GM08714 (cell line): ENCODE measurements around the gene NID2.
A peak's percentile ranks its signal among the peaks of the same experiment; 100 is the strongest.

Source experiments
- H3K4me3 ChIP-seq: fragments of 200-500 bp; sonication (Bioruptor generic); 2 replicates; pipeline ENCODE4 v1.5.1; 2014; ENCODE audit warnings: mild to moderate bottlenecking, low read length, inconsistent platforms
- ZNF274 ChIP-seq: IDR thresholded peaks from 2 replicates; pipeline ENCODE4 v1.6.1; 2012; ENCODE audit warnings: mild to moderate bottlenecking, low read depth, low read length

The NID2 gene, protein sequence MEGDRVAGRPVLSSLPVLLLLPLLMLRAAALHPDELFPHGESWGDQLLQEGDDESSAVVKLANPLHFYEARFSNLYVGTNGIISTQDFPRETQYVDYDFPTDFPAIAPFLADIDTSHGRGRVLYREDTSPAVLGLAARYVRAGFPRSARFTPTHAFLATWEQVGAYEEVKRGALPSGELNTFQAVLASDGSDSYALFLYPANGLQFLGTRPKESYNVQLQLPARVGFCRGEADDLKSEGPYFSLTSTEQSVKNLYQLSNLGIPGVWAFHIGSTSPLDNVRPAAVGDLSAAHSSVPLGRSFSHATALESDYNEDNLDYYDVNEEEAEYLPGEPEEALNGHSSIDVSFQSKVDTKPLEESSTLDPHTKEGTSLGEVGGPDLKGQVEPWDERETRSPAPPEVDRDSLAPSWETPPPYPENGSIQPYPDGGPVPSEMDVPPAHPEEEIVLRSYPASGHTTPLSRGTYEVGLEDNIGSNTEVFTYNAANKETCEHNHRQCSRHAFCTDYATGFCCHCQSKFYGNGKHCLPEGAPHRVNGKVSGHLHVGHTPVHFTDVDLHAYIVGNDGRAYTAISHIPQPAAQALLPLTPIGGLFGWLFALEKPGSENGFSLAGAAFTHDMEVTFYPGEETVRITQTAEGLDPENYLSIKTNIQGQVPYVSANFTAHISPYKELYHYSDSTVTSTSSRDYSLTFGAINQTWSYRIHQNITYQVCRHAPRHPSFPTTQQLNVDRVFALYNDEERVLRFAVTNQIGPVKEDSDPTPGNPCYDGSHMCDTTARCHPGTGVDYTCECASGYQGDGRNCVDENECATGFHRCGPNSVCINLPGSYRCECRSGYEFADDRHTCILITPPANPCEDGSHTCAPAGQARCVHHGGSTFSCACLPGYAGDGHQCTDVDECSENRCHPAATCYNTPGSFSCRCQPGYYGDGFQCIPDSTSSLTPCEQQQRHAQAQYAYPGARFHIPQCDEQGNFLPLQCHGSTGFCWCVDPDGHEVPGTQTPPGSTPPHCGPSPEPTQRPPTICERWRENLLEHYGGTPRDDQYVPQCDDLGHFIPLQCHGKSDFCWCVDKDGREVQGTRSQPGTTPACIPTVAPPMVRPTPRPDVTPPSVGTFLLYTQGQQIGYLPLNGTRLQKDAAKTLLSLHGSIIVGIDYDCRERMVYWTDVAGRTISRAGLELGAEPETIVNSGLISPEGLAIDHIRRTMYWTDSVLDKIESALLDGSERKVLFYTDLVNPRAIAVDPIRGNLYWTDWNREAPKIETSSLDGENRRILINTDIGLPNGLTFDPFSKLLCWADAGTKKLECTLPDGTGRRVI (N-terminal part only)

GRCh38 chr14:52068615-52069306 lies at the start of gene NID2:
TSS of gene NID2 (minus strand) at chr14:52069059. CDS start at chr14:52068994, 65 bp downstream.
- TF ChIP-seq ZNF274: no peak
- H3K4me3 ChIP-seq: peak within 1 kb of the TSS; percentile 38; the same call in 1 of the 2 replicates

- TF ChIP-seq ZNF274: no peak
- no peak overlapping the region for H3K4me3 ChIP-seq
Measured at GRCh38 chr14:52117111-52117832, 48.4 kb upstream of the NID2 start.

GRCh38 chr14:52115286-52115685 lies 46.4 kb upstream of the NID2 start:
- TF ChIP-seq ZNF274: no peak
- no peak overlapping the region for H3K4me3 ChIP-seq

DNA sequence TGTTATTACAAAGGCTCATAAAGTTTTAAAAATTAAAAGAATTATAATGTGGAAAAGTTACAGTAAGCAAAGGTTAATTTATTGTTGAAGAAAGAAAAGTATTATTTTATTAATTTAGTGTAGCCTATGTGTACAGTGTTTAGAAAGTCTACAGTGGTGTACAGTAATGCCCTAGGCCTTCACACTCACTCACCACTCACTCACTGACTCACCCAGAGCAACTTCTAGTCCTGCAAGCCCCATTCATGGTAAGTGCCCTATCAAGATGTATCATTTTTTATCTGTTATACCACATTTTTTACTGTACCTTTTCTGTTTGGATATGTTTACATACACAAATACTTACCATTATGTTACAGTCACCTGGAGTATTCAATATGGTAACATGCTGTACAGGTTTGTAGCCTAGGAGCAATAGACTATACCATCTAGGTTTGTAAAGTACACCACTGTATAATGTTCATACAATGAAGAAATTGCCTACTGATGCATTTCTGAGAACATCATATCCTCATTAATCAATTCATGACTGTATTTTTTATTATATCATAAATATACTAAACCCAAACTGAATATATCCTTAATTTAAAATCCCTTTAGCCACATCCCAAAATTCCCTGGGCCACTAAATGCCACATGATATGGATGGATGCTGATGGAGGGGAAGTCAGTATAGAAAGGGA lies 43.6 kb upstream of the NID2 start:
- H3K4me3 ChIP-seq: no peak overlapping the region
- no peak for TF ChIP-seq ZNF274

GRCh38 chr14:52111583-52111982 lies 42.7 kb upstream of the NID2 start:
- TF ChIP-seq ZNF274: no peak
- H3K4me3 ChIP-seq: no peak overlapping the region

DNA sequence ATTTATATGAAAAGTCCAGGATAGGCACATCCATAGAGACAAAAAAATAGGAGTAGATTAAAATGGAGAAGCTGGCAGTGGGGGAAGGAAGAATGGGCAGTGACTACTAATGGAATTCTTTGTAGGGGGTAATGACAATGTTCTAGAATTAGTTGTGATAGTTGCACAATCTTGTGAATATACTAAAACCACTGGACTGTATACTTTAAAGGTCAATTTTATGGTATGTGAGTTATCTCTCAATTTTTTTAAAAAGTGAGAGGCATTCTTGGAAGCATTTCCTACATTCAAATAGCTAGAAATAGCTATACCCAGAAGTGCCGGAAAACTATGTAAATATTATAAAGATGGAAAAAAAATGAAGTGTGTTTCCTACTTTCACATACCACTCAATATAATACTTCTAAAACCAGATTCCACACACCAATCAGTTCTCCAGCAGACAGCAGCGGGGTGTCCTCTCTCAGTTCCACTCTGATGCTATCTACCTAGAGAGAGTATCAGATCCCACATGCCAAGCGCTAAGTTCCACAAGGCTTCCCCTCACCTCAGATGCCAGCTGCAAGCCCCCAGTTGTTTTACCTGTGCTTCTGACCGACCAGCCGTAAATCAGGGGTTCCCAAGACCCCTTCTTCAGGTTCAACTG lies 41.7 kb upstream of the NID2 start:
- H3K4me3 ChIP-seq: no peak overlapping the region
- no peak for TF ChIP-seq ZNF274

DNA sequence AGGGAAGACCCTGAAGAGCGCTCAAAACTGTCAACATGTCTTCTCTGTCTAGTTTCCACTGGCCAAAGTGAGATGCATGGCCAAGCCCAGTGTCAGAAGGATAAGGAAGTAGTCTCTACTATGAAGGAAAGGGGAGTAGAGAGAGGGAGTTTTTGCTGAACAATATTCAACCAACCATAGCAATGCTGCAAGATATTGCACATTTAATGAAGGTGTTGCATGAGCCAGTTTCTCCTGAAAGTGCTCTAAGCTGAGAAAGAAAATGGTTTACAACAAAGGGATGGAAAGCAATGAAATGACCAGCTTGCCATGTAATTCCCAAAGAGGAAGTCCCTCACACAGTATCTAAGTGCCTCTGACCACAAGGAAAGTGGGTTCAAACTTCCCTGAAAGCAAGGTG lies 40.0 kb upstream of the NID2 start:
- no peak for TF ChIP-seq ZNF274
- no peak overlapping the region for H3K4me3 ChIP-seq

- TF ChIP-seq ZNF274: no peak
- no peak overlapping the region for H3K4me3 ChIP-seq
Measured at GRCh38 chr14:52106840-52107239, 38.0 kb upstream of the NID2 start.

DNA sequence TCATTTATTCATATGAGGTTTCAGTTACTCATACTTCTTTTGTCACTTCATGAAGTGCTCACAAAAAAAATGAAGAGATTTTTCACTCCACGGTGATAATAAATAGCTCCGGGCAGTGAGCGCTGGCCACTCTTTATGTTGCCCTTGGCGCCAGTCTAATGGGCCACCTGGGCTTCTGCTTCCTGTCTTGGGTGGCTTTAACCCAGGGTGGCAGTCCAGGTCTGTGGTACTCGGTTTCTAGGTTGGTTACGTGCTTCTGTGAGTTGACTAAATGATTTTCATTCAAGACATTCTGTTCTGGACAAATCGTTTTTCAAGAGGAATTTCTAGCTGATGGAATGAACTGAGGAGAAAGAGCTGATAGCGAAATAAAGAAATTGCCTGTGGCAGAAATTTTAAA lies 34.6 kb upstream of the NID2 start:
- no peak for TF ChIP-seq ZNF274
- no peak overlapping the region for H3K4me3 ChIP-seq

- H3K4me3 ChIP-seq: no peak overlapping the region
- TF ChIP-seq ZNF274: no peak
Measured at GRCh38 chr14:52095794-52096193, 26.9 kb upstream of the NID2 start.

- no peak for TF ChIP-seq ZNF274
- no peak overlapping the region for H3K4me3 ChIP-seq
Measured at GRCh38 chr14:52095336-52095735, 26.5 kb upstream of the NID2 start.
